Right forelimb (tissue), 1 donor: ENCODE data around the gene CCDC77.
"Not testable (repeated sequence)": the region's sequence is repeated elsewhere in the genome, so short reads cannot be mapped to it uniquely, and the experiment has no call there.

ENCODE experiments used
- DNase-seq: peaks from one replicate; pipeline ENCODE4 v3.0.0-alpha.2; 2018

The CCDC77 gene

GRCh38 chr12:401235-402028, at the start of gene CCDC77:
CCDC77 (plus strand) TSS chr12:401644; CDS start chr12:409384, 7,740 bp downstream.
- DNase-seq = peak; percentile 96

DNA sequence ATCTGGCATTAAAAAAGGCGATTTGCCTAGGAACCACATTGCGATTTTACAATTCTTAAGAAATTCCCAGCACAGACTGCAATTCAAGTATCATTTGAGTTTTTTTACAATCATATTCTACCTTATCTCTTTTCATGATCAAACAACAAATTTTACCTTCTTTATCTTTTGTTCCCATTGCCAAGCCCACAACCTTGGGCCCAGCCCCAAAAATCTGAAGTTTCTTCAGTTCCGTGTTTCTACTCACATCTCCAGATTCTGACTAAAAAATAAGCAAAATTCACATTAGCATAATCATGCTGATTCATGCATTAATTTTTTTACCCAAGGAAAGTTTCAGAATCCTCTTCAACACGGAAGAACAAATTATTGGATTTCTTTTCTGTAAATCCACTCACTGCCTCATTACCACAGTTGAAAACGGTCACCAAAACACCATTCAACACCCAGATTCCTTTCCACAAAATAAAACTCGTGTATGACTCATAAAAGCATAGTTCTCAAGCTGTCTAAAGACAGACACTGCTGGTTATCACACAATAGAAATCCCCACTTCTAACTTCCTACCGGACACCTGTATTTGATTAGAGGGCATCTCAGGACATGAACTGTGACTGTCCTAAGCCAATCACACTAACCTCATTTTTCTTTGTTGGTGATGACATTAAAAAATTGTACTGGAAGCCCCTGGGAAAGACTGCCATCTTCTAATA, 45.0 kb upstream of the CCDC77 start:
- no peak for DNase-seq

- no peak for DNase-seq
These were observed 42.4 kb upstream of the CCDC77 start for GRCh38 chr12:359091-359490.

- no peak for DNase-seq
These were observed 34.6 kb upstream of the CCDC77 start for GRCh38 chr12:366820-367219.

DNA sequence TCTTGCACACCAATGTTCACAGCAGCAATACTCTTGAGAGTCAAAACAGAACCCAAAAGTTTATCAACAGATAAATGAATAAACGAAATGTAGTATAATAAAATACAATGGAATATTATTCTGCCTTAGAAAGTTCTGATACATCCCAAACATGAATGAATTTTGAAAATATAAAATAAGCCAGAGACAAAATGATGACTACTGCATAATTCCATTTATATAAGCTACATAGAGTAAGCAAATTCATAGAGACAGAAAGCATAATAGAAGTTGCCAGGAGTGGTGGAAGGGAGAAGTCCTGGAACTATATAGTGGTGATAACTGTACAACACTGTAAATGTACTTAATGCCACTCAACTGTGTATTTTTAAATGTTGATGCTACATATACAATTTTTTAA, 33.5 kb upstream of the CCDC77 start:
- no peak for DNase-seq

GRCh38 chr12:370739-371485, 30.5 kb upstream of the CCDC77 start:
- DNase-seq = not testable (repeated sequence)

- DNase-seq = no peak
These were observed 14.8 kb upstream of the CCDC77 start for GRCh38 chr12:386651-387050.

GRCh38 chr12:388012-388411, 13.4 kb upstream of the CCDC77 start:
- DNase-seq = no peak

DNA sequence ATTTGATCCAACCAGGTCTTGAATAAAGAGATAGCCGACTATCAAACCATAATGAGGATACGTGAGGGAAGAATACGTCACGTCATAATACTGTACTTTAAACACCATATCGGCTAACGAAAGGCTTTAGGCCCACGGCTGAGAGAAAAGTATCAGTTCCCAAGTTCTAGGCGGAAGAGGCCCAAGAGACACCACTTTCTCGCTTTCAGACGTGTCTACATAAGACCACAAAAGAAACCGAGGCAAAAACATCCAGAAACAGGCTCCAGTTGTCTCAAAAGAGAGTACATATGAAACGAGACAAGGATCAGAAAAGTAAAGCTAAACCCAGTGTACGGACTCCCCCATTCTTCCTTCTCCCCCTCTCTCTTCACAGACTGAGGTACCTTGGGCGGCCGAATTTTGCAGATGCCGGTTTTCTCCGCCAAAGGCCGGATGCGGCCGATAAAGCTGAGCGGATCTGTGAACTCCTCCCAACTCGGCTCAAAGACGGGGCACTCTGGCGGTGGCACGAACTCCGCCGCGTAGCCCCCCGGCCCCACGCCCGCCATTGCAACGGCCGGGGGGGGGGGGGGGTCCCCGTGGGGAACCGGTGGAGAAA, 12.8 kb upstream of the CCDC77 start:
- no peak for DNase-seq

DNA sequence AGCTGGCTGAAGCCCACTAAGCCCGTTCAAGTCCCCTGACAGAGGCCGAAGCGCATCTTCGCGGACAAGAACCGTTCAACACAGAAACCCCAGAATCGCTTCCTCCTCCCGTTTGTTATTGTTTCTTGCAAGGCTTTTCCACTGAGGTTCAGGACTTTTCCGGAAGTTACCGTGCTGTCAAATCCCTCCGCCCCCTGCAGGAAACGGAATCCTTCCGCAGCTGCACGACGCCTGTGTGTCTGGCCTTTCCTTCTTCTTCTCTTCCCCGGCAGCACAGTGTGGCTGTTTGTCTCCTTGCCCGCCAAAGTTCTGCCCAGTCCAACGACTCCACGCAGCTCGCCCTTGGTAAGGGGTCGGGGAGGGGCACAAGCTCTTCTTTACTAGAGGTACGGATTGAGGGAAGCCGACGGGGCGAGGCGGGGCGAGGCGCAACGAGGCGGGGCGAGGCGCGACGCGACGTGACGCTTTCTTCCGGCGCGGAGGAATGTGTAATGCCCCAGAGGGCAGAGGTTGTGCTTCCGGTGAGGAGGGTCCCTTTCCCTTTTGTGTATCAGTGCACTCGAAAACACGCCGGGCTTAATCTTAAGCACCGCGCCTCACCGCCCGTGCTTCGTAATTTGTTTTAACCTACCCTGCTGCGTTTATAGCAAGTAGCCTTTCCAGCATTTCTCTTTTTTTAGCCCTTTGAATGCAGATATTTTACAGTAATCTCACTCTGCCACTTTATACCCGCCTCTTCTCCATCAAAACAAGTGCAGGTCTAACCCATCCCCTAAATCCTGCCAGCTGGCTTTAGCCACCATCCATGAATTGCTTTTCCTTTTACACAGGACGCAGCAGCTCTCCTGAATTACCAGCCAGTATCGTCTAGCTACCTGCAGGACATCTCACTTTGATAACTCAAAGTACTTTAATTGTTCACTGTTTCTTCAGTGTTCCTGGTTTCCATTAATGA, 12.0 kb upstream of the CCDC77 start, which contains the start of gene KDM5A:
TSS of gene KDM5A (minus strand) at position 179 of the 955 bp plus-strand sequence. CDS start 229 bp downstream, outside the sequence.
- DNase-seq = peak; percentile 99

GRCh38 chr12:400828-401227, 616 bp upstream of the CCDC77 start:
- no peak for DNase-seq

DNA sequence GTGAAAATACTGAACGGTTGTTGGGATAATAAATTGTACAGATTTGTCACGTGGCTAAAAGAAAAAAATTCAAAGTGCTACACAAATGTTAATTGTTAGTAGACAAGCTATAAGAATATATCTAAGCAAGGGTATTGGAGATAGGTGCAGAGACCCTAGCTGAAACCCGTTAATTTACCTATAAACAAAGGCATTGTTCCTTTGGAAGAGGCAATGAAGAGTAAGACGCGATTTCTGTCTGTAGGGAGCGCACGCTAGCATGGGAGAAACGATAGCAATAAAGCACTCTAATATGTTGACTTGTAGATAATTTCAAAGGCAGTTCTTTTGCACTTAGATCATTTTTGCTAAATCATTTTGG, 565 bp downstream of the CCDC77 start:
- no peak for DNase-seq

DNA sequence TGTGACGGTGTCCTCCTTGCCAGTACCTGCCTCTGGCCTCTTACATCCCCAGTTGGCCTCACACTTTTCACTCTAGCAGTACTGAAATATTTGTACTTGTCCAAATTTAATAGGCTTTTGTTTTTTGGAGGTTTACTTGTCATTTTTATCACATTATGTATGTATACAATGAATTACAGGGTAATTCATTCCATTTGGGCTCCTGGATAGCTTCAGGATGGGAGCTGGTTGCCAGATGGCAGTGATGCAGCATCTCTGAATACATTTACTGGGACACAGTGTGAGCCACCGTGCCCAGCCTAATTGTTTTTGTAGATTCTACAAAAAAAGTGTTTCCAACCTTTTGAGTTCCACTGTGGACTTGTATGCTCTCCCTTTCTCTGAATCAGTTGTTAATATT, 13.4 kb downstream of the CCDC77 start:
- no peak for DNase-seq

- DNase-seq = no peak
These were observed 17.0 kb downstream of the CCDC77 start for GRCh38 chr12:418432-418831.

GRCh38 chr12:422526-422925, 21.1 kb downstream of the CCDC77 start:
- no peak for DNase-seq

- not testable (repeated sequence) for DNase-seq
These were observed 34.3 kb downstream of the CCDC77 start for GRCh38 chr12:435737-436136.

GRCh38 chr12:442235-442884, 40.9 kb downstream of the CCDC77 start:
- DNase-seq = peak; percentile 65

DNA sequence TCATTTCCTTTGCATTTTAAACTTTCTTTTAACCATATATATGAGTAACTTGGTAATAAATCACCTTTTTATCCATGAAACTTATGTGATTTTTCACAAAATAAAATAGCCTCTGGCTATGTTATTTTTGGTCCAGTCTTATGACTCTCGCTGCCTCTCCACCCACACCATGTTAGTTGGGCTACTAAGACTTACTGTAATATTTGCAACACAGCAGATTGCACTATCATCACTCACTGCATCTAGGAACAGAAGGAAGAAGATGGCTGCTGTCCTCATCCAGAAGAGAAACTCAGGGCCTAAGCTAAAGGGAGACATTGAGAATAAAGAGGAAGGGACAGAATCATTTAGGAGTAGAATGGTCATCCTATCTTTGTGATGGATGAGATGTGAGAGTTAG, 45.7 kb downstream of the CCDC77 start:
- no peak for DNase-seq

- DNase-seq = no peak
These were observed 47.8 kb downstream of the CCDC77 start for GRCh38 chr12:449203-449602.

DNA sequence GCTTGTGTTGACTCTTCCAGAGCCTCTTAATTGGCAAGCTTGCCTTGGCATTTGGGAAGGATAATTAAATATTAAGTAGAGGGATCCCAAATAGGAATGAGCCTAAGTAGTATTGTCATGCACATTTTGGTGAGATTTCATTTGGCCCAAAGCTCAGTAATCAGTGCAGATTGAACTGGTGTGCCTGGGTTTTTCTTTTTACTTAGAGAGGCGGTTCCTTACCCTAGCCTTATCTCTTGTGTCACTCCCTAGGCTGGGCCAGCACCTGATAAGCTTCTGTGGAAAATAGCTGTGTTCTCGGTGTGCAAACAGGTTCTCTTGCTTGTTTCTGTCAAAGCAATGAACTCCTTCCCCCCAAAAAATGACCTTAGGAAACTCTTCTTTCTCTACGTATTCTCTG, 49.0 kb downstream of the CCDC77 start:
- no peak for DNase-seq

GRCh38 chr12:452667-453210, 51.3 kb downstream of the CCDC77 start:
- no peak for DNase-seq
